Ishikawa (cell line): ENCODE measurements around the gene COL27A1.

Source experiments
- CEBPB ChIP-seq: IDR thresholded peaks from 2 replicates; pipeline ENCODE4 v1.6.1; 2012
- EP300 ChIP-seq: IDR thresholded peaks from 2 replicates; pipeline ENCODE4 v1.6.1; 2012; ENCODE audit warnings: borderline replicate concordance
- MAX ChIP-seq: IDR thresholded peaks from 2 replicates; pipeline ENCODE4 v1.6.1; 2012
- TEAD4 ChIP-seq: IDR thresholded peaks from 2 replicates; pipeline ENCODE4 v1.6.1; 2012
- TF ChIP-seq, protein P1 (sequence below): IDR thresholded peaks from 2 replicates; pipeline ENCODE4 v1.6.1; 2012

DNA sequence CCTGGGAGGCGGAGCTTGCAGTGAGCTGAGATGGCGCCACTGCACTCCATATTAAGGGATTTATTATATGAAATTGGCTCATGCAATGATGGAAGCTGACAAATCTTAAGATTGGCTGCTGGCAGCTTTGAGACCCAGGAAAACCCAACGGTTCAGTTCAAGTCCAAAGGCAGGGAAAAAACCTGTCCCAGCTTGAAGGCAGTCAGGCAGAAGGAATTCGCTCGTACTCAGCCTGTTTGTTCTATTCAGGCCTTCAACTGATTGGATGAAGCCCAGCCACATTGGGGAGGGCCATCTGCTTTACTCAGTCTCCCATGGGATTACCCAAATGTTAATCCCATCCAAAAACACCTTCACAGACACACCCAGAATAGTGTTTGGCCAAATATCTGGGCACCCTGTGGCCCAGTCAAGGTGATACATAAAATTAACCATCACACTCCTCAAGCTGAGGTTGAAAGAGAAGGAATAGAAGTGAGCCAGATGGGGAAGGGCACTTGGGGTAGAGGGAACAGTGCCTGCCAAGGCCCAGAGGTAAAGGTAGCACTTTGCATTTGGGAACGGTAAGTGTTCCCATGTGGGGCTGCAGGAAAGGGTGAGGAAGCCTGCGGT lies 159.0 kb downstream of the COL27A1 start:
- TF ChIP-seq CEBPB (no peak), MAX (no peak), TEAD4 (no peak), EP300 (no peak)
- TF ChIP-seq, protein P1, sequence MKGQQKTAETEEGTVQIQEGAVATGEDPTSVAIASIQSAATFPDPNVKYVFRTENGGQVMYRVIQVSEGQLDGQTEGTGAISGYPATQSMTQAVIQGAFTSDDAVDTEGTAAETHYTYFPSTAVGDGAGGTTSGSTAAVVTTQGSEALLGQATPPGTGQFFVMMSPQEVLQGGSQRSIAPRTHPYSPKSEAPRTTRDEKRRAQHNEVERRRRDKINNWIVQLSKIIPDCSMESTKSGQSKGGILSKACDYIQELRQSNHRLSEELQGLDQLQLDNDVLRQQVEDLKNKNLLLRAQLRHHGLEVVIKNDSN: no peak
